K562 (cell line): Measurements from ENCODE around the gene C5orf22. TPM values are rescaled to one million over a fixed set of nuclear protein-coding genes. Genes with fewer than 3 reads are reported as not detected.

ENCODE experiments used
- GMEB1 ChIP-seq: fragments of 250-450 bp; sonication (Bioruptor Pico); IDR thresholded peaks from 2 replicates; pipeline ENCODE4 v1.4.0; 2020; ENCODE audit warnings: mild to moderate bottlenecking
- MYBL2 ChIP-seq, 2 experiments: fragments of 450-650 bp in 1 of 2; sonication (generic) in 1 of 2; formaldehyde crosslinking in 1 of 2; IDR thresholded peaks; 2 replicates each; pipeline versions ENCODE4 v1.6.1 to v1.8.1; 2017 to 2022; ENCODE audit warnings: borderline replicate concordance in 1 of 2, inconsistent platforms in 1 of 2, low read depth in 1 of 2, mild to moderate bottlenecking in 1 of 2, missing genetic modification reagents in 1 of 2, moderate library complexity in 1 of 2
- SFPQ ChIP-seq: fragments of 200-400 bp; formaldehyde crosslinking; IDR thresholded peaks from 2 replicates; pipeline ENCODE4 v1.6.1; 2017; ENCODE audit warnings: mild to moderate bottlenecking, low read depth, low read length, moderate library complexity
- polyA plus RNA-seq, 8 experiments: library from polyadenylated mRNA; depleted of rRNA in 4 of 8; stranded (reverse) in 5 of 8; unstranded in 3 of 8; fragments of >200 nt; fragmentation: Nextera tagmentation in 2 of 8; fragmentation: Illumina TruSeq in 1 of 8; extraction: Ambion mirVana in 2 of 8; extraction: Trizol in 1 of 8; gene quantifications; 2 replicates each; pipeline versions ENCODE4 v1.2.1 to v1.2.3, GENCODE V29; 2011 to 2014; ENCODE audit warnings: inconsistent platforms in 1 of 8, missing spikeins in 1 of 8
- total RNA-seq, 7 experiments: library from RNA; depleted of rRNA in 6 of 7; stranded (reverse); fragments of >200 nt in 6 of 7; fragmentation: Illumina TruSeq in 2 of 7; extraction: Trizol in 2 of 7; gene quantifications; 2 replicates each; pipeline versions ENCODE4 v1.2.1 to v1.2.3, GENCODE V29; 2011 to 2021; ENCODE audit warnings: low replicate concordance in 1 of 7

C5orf22 gene
- total and polyA plus RNA-seq, 9 of the 15 experiments (the other 6 are each of a cell fraction or from before 2014, with no cell fraction given), result 22.7 to 56.7 (median 39.3) TPM

DNA sequence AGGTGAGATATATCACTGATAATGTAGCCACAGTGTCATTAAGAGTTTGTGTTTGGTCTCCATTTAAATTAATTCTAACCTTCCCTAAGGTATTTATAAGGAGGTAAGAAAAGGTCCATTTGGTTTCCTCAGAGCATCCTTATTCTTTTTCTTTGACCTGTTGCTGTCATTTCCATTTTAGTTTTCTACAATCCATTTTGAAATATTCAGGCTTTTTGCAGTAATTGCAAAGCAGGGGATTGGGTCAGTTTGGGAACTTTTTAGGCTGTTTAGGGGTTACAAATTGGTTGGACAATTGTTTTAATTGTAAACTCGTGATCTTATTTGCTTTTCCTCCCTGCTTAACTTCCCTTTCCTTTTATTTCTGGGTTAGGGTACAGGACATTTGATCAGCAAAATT, 64.3 kb downstream of the C5orf22 start (continued):
- TF ChIP-seq GMEB1 (CRISPR knock-in tag) (no peak), MYBL2 (IDR thresholded peaks at IDR 0.05; ENCODE audit: low read depth) (no peak), MYBL2 (CRISPR knock-in tag; IDR thresholded peaks at IDR 0.05; ENCODE audit: borderline replicate concordance) (no peak), SFPQ (no peak)
- TF ChIP-seq, all 486 proteins: peak for 0
